H1 (cell line): ENCODE measurements around the gene SGMS1. TPM values are rescaled to one million over a fixed set of nuclear protein-coding genes. Genes with fewer than 3 reads are reported as not detected.

Source experiments
- CBX8 ChIP-seq: fragments of 300-800, 300-1000 bp; sonication (generic); IDR thresholded peaks from 2 replicates; pipeline ENCODE4 v1.7.1; 2016; ENCODE audit warnings: low read depth, low read length, borderline replicate concordance
- EP300 ChIP-seq, 2 experiments: IDR thresholded peaks; 1 replicate in 1 of 2; 2 replicates in 1 of 2; pipeline ENCODE4 v1.6.1; 2011 to 2012; ENCODE audit warnings: low read depth in 2 of 2, low read length in 2 of 2, mild to moderate bottlenecking in 2 of 2, borderline replicate concordance in 1 of 2, inconsistent platforms in 1 of 2, moderate library complexity in 1 of 2
- KDM4A ChIP-seq: IDR thresholded peaks from one replicate; pipeline ENCODE4 v1.7.1; 2012; ENCODE audit warnings: low read depth, mild to moderate bottlenecking, moderate library complexity, low read length, inconsistent platforms; ENCODE audit not compliant: severe bottlenecking
- TAF7 ChIP-seq: optimal IDR thresholded peaks from 2 replicates; pipeline ENCODE3; 2011; ENCODE audit warnings: low read depth, mild to moderate bottlenecking, inconsistent platforms, low read length, moderate library complexity, borderline replicate concordance
- polyA plus RNA-seq, 7 experiments: library from polyadenylated mRNA; depleted of rRNA in 3 of 7; stranded (reverse) in 5 of 7; unstranded in 2 of 7; fragments of >200 nt in 5 of 7; fragments of 200-250 nt in 2 of 7; gene quantifications; 1 replicate in 5 of 7; 2 replicates in 1 of 7; 4 replicates in 1 of 7; pipeline versions ENCODE4 v1.2.1 to v1.2.3, GENCODE V29; 2011 to 2013; ENCODE audit warnings: missing spikeins in 2 of 7, mixed read lengths in 2 of 7
- total RNA-seq: library from RNA; stranded (reverse); fragmentation: NEBNext Ultra II Directional; extraction: Animal tissue kit (Norgen Biotek cat#: 25700); gene quantifications from 2 replicates; pipeline ENCODE4 v1.2.1, GENCODE V29; 2021

Gene SGMS1
- total and polyA plus RNA-seq, 2 of the 8 experiments (the other 6 are each of a cell fraction or from before 2014, with no cell fraction given) = 6.0 to 15.6 TPM

DNA sequence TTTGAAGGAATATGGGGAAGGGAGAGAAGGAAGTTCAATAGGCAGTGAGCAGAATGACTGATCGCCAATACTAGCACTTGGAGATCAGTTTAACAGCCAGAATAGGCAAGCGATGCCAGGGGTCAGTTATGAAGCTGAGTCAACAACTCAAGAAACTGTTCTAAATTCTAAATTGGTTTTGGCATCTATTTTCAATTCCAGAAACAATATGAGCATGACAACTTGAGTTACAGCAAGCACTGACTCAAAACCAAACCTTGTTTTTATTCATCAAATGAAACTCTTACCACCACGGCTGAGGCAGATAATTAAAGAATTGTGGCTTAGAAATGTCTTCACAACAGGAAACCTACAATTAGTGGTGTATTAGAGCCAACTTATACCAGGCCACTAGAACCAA is 192.0 kb downstream of the SGMS1 start (continued):
- no peak for TF ChIP-seq EP300 (IDR thresholded peaks at IDR 0.05; ENCODE audit: borderline replicate concordance in 1 of 2, low read depth in 2 of 2, low read length in 2 of 2)
- TF ChIP-seq TAF7 = no peak
- TF ChIP-seq KDM4A = no peak
- TF ChIP-seq CBX8 = no peak
